ENCODE results near the gene SUOX.

The SUOX gene

GRCh38 chr12:55972456-55972855 is 24.6 kb upstream of the SUOX start:
- POLR2A ChIA-PET, result no interaction called here
- no peak for TF ChIP-seq SP1 (IDR thresholded peaks at IDR 0.05)
- TF ChIP-seq ARNT (IDR thresholded peaks at IDR 0.05), result no peak
- no peak for TF ChIP-seq FOXM1 (IDR thresholded peaks at IDR 0.05; ENCODE audit: borderline replicate concordance)
- no peak for TF ChIP-seq BHLHE40 (IDR thresholded peaks at IDR 0.05; ENCODE audit: borderline replicate concordance)
- TF ChIP-seq LEF1 (IDR thresholded peaks at IDR 0.05; ENCODE audit: borderline replicate concordance), result no peak
- TF ChIP-seq FOXK2 (IDR thresholded peaks at IDR 0.05), result no peak
- TF ChIP-seq SUZ12 (IDR thresholded peaks at IDR 0.05), result no peak
- TF ChIP-seq HDGF (IDR thresholded peaks at IDR 0.05; ENCODE audit: borderline replicate concordance), result no peak
- no peak for TF ChIP-seq TARDBP (IDR thresholded peaks at IDR 0.05)
- TF ChIP-seq FOXA1 (IDR thresholded peaks at IDR 0.05), result no peak
- no peak for TF ChIP-seq L3MBTL2 (conservative IDR thresholded peaks at IDR 0.05)
- no peak for TF ChIP-seq ELF4 (IDR thresholded peaks at IDR 0.05)
- no peak for TF ChIP-seq PKNOX1 (IDR thresholded peaks at IDR 0.05)
- no peak for TF ChIP-seq CTBP1 (IDR thresholded peaks at IDR 0.05; ENCODE audit: borderline replicate concordance)
- CTCF ChIA-PET, result interaction anchor here (0.7 kb wide), 1 partner anchor 57 kb away, joined by 4 read pairs; no protein-coding TSS in a partner anchor
- DNase-seq (ENCODE audit: extremely low spot score), result no peak

GRCh38 chr12:55972911-55973598 is 24.0 kb upstream of the SUOX start:
- no peak for DNase-seq (ENCODE audit: extremely low spot score)
- POLR2A ChIA-PET, result interaction anchor here (0.7 to 2.2 kb wide), 26 partner anchors 10 to 664 kb away, joined by 3 to 26 read pairs (median 5); partner anchors contain the start of genes DNAJC14, ORMDL2, PA2G4 and PYM1
- TF ChIP-seq CTBP1 (IDR thresholded peaks at IDR 0.05; ENCODE audit: borderline replicate concordance), result no peak
- TF ChIP-seq ZNF384 (IDR thresholded peaks at IDR 0.05), result no peak
- TF ChIP-seq NFRKB (IDR thresholded peaks at IDR 0.05), result no peak
- TF ChIP-seq BHLHE40 (IDR thresholded peaks at IDR 0.05; ENCODE audit: borderline replicate concordance), result no peak
- no peak for TF ChIP-seq FOXA1 (IDR thresholded peaks at IDR 0.05)
- no peak for TF ChIP-seq HDGF (IDR thresholded peaks at IDR 0.05; ENCODE audit: borderline replicate concordance)
- no peak for TF ChIP-seq PKNOX1 (IDR thresholded peaks at IDR 0.05)
- TF ChIP-seq SUZ12 (IDR thresholded peaks at IDR 0.05), result no peak
- TF ChIP-seq TARDBP (IDR thresholded peaks at IDR 0.05), result no peak
- no peak for TF ChIP-seq L3MBTL2 (conservative IDR thresholded peaks at IDR 0.05)
- no peak for TF ChIP-seq FOXM1 (IDR thresholded peaks at IDR 0.05; ENCODE audit: borderline replicate concordance)
- TF ChIP-seq LEF1 (IDR thresholded peaks at IDR 0.05; ENCODE audit: borderline replicate concordance), result no peak
- TF ChIP-seq FOXK2 (IDR thresholded peaks at IDR 0.05), result no peak
- no peak for TF ChIP-seq ARNT (IDR thresholded peaks at IDR 0.05)
- no peak for TF ChIP-seq SP1 (IDR thresholded peaks at IDR 0.05)
- CTCF ChIA-PET, result interaction anchor here (0.7 to 2.2 kb wide), 3 partner anchors 23 to 57 kb away, joined by 4 to 9 read pairs (median 5); no protein-coding TSS in a partner anchor

- POLR2A ChIA-PET, result interaction anchor here (0.7 to 2.2 kb wide), 33 partner anchors 9 to 663 kb away, joined by 3 to 26 read pairs (median 4); partner anchors contain the start of genes DNAJC14, ORMDL2, PA2G4 and PYM1
- CTCF ChIA-PET, result interaction anchor here (0.9 to 2.2 kb wide), 3 partner anchors 22 to 235 kb away, joined by 3 to 9 read pairs (median 5); no protein-coding TSS in a partner anchor
- TF ChIP-seq HDGF (IDR thresholded peaks at IDR 0.05; ENCODE audit: borderline replicate concordance) (no peak), PKNOX1 (IDR thresholded peaks at IDR 0.05) (peak; percentile 100), SP1 (IDR thresholded peaks at IDR 0.05) (peak; percentile 92), ZNF384 (IDR thresholded peaks at IDR 0.05) (no peak), BHLHE40 (IDR thresholded peaks at IDR 0.05; ENCODE audit: borderline replicate concordance) (no peak)
- DNase-seq (ENCODE audit: extremely low spot score), result peak; percentile 94
Measured at GRCh38 chr12:55973599-55974307, 23.3 kb upstream of the SUOX start, which contains the start of gene RAB5B. TSS of gene RAB5B (plus strand) at chr12:55974078. CDS start at chr12:55986961, 12,883 bp downstream.

GRCh38 chr12:55974308-55974730 is 22.8 kb upstream of the SUOX start:
- DNase-seq (ENCODE audit: extremely low spot score), result peak; percentile 65
- TF ChIP-seq ZNF384 (IDR thresholded peaks at IDR 0.05) (no peak), PKNOX1 (IDR thresholded peaks at IDR 0.05) (no peak), FOXM1 (IDR thresholded peaks at IDR 0.05; ENCODE audit: borderline replicate concordance) (no peak), HDGF (IDR thresholded peaks at IDR 0.05; ENCODE audit: borderline replicate concordance) (no peak), NFRKB (IDR thresholded peaks at IDR 0.05) (no peak), LEF1 (IDR thresholded peaks at IDR 0.05; ENCODE audit: borderline replicate concordance) (no peak), SP1 (IDR thresholded peaks at IDR 0.05) (no peak), BHLHE40 (IDR thresholded peaks at IDR 0.05; ENCODE audit: borderline replicate concordance) (no peak), ELF4 (IDR thresholded peaks at IDR 0.05) (no peak), ARNT (IDR thresholded peaks at IDR 0.05) (no peak), FOXK2 (IDR thresholded peaks at IDR 0.05) (no peak), TARDBP (IDR thresholded peaks at IDR 0.05) (no peak), CTBP1 (IDR thresholded peaks at IDR 0.05; ENCODE audit: borderline replicate concordance) (no peak), SUZ12 (IDR thresholded peaks at IDR 0.05) (no peak)
- POLR2A ChIA-PET, result interaction anchor here (0.7 to 2.2 kb wide), 30 partner anchors 8 to 662 kb away, joined by 3 to 26 read pairs (median 4); partner anchors contain the start of genes DNAJC14, PA2G4, PYM1 and SUOX
- CTCF ChIA-PET, result interaction anchor here (0.9 to 2.2 kb wide), 5 partner anchors 21 to 236 kb away, joined by 3 to 11 read pairs (median 5); no protein-coding TSS in a partner anchor
